HCT116 (cell line): ENCODE data around the gene ARHGAP42.

Source experiments
- CTCF ChIP-seq, 3 experiments: fragments of 200-600 bp in 1 of 3; sonication (generic) in 1 of 3; IDR thresholded peaks in 2 of 3; conservative IDR thresholded peaks in 1 of 3; 2 replicates each; pipeline ENCODE4 v1.5.1; 2012 to 2017; ENCODE audit warnings: low read depth in 2 of 3, low read length in 2 of 3, antibody characterized with exemption in 1 of 3, borderline replicate concordance in 1 of 3, control low read depth in 1 of 3, mild to moderate bottlenecking in 1 of 3, mixed read lengths in 1 of 3, mixed run types in 1 of 3, moderate library complexity in 1 of 3; ENCODE audit not compliant: insufficient read depth in 1 of 3
- EGR1 ChIP-seq: IDR thresholded peaks from 2 replicates; pipeline ENCODE4 v1.6.1; 2012; ENCODE audit warnings: low read depth
- POLR2A ChIP-seq: IDR thresholded peaks from 2 replicates; pipeline ENCODE4 v1.7.0; 2011; ENCODE audit warnings: borderline replicate concordance; ENCODE audit not compliant: insufficient read depth, insufficient read length; ENCODE audit errors: extremely low read depth
- POLR2AphosphoS5 ChIP-seq: IDR thresholded peaks from 2 replicates; pipeline ENCODE4 v1.6.1; 2011; ENCODE audit warnings: mild to moderate bottlenecking, low read depth, low read length, moderate library complexity

- TF ChIP-seq POLR2AphosphoS5 (no peak), EGR1 (no peak), CTCF (IDR thresholded peaks at IDR 0.05 in 2 of 3, conservative IDR thresholded peaks at IDR 0.05 in 1 of 3; ENCODE audit: borderline replicate concordance in 1 of 3, insufficient read depth in 1 of 3, low read depth in 2 of 3, low read length in 2 of 3) (no peak), POLR2A (no peak)
Measured at GRCh38 chr11:100676901-100677300, 10.2 kb upstream of the ARHGAP42 start.
